ENCODE data around the gene DBH.
A peak's percentile ranks its signal among the peaks of the same experiment; 100 is the strongest.

DBH gene

GRCh38 chr9:133639613-133640012 lies 3.5 kb downstream of the DBH start:
- no peak for DNase-seq

GRCh38 chr9:133640160-133640559 lies 4.0 kb downstream of the DBH start:
- no peak for DNase-seq
- intact Hi-C loops (cut with DNase I), result no loop called here

More at GRCh38 chr9:133639613-133640012, 3.5 kb downstream of the DBH start:
- intact Hi-C loops (cut with DNase I), result no loop called here

- intact Hi-C loops (cut with DNase I), result no loop called here
- DNase-seq, result no peak
These were observed 4.6 kb downstream of the DBH start for GRCh38 chr9:133640580-133641395.

GRCh38 chr9:133641396-133641655 lies 5.2 kb downstream of the DBH start:
- intact Hi-C loops (cut with DNase I), result no loop called here
- DNase-seq, result no peak

DNA sequence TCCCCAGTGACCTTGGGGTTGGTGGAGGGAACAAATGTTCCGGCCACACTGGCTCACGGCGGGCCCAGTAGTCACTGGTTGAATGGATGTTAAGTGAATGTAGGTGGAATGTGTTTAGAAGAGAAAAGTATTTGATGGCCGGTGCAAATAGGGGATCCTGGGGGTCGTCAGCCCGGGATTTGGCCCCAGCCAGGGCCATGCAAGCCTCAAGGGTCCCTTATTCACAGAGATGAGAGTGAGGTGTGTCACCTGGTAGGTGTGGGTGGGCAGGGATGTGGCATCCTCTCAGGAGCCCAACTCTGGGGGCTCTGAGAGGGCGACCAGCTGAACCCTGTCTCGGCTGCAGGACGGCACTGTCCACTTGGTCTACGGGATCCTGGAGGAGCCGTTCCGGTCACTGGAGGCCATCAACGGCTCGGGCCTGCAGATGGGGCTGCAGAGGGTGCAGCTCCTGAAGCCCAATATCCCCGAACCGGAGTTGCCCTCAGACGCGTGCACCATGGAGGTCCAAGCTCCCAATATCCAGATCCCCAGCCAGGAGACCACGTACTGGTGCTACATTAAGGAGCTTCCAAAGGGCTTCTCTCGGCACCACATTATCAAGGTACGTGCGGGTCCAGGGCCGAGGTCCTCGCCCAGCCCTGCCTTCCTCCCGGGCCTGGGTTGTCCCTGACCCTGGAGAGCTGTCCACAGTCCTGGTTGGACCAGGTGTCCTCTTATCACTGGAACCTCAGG lies 5.9 kb downstream of the DBH start:
- no peak for DNase-seq
- intact Hi-C loops (cut with DNase I), result no loop called here

- no peak for DNase-seq
- intact Hi-C loops (cut with DNase I), result no loop called here
These were observed 6.7 kb downstream of the DBH start for GRCh38 chr9:133642708-133643361.

- intact Hi-C loops (cut with DNase I), result no loop called here
- DNase-seq, result no peak
These were observed 7.2 kb downstream of the DBH start for GRCh38 chr9:133643362-133643755.

DNA sequence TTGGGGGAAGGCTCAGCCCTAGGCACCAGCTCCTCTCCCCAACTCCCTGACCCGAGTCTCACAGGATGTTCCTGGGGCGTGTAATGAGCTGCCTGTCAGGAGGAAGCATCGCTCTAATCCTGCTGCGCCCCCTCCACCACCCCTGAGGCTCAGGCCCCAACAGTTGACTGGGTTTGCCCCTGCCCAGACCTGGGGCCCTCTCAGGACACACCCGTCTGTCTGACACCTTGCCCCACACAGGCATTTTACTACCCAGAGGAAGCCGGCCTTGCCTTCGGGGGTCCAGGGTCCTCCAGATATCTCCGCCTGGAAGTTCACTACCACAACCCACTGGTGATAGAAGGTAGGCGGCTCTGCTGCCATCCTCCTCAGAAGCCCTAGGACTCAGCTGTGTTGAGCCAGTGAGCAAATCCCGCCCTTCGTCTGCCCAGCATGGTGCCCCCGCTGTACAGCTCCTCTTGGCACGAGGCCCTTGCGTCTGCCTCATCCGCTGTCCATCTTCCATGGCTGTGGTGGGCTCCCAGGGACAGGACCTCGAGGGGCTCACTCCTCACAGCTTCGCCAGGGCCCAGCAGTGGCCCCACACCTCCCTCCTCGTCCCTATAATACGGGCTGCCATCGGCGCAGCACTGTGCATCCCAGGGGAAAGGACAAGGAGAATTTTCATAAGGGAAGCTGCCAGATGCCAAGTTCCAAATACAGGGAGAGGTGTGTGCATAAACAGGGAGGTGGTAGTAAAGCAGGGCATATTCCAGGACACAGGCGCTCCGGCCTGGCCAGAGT lies 8.0 kb downstream of the DBH start:
- DNase-seq, result no peak
- intact Hi-C loops (cut with DNase I), result no loop called here

DNA sequence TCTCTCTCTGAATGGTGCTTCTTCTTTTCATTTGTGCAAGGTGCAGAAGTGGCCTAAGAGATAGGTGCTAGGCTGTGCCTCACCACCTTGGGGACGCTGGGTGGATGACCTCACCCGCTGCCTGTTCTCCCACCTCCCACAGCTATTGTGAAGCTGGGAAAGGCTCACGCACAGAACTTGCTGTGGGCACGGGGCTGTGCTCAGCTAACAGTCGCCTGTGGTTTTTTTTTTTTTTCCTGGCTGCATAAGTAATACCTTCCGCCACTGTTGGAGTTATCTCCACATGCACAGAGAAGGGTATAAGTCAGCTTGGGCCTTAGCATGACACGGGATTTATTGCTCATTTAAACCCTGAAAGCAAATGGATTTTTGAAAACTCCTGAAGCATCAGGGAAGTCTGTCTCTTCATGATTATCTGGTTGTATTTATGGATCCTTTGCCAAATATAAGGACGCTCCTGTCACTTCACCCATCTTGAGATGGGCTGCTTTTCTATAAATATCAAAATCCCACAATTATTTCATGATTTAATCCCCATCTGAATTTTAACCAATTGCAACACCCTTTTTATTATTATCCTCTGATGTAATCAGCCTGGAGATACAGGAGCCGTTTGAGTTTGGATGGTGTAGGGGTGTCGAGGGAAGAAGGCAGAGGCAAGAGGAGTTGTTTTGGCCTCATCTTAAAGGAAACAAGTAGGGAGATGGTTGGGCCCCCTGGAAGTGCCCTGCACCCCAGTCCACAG lies 9.0 kb downstream of the DBH start:
- intact Hi-C loops (cut with DNase I), result no loop called here
- no peak for DNase-seq

GRCh38 chr9:133647148-133647547 lies 11.0 kb downstream of the DBH start:
- DNase-seq, result no peak
- intact Hi-C loops (cut with DNase I), result no loop called here

GRCh38 chr9:133647765-133648469 lies 11.8 kb downstream of the DBH start:
- intact Hi-C loops (cut with DNase I), result no loop called here
- peak in 32 of 42 donors; percentile 12 to 75 (median 43) for DNase-seq

GRCh38 chr9:133649194-133649593 lies 13.0 kb downstream of the DBH start:
- intact Hi-C loops (cut with DNase I), result no loop called here
- no peak for DNase-seq

DNA sequence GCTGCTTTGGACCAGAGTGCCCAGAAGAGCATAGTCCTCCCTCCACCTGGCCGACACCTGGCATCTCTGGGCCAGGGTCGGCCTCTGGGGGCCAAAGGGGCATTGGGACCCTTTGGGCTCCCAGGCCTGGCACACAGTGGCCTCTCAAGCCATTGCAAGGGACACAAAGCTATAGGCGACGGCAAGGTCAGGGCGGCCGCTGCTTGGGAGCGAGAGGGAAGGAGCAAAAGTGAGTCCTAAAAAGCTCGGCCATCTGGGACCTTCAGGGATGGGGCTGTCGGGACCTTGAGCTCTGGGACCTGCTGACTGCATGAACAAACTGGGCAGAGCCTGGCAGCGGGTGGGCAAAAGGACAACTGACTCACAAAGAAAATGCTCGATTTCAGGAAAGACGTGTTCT lies 13.9 kb downstream of the DBH start:
- intact Hi-C loops (cut with DNase I), result no loop called here
- DNase-seq, result no peak

DNA sequence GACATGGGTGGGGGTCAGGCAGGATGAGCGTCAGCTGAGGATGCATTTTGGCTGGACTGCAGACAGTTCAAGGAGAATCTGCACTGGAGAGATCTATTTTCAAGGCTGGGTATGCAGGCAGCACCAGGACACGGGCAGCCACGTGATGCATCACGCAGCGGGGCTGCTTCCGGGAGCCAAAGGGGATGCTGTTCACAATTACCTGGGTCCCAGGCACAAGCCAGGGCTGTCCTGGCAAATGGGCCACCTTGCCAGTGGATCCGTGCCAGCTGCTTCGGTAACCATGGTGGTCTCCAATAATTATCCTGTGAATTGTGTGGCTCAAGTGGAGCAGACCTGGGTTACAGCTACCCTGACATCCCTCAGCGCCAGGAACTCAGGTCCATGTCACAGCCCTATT lies 17.5 kb downstream of the DBH start:
- no peak for DNase-seq
- intact Hi-C loops (cut with DNase I), result no loop called here

GRCh38 chr9:133654736-133655657 lies 18.8 kb downstream of the DBH start:
- DNase-seq, result no peak
- intact Hi-C loops (cut with DNase I), result no loop called here

DNA sequence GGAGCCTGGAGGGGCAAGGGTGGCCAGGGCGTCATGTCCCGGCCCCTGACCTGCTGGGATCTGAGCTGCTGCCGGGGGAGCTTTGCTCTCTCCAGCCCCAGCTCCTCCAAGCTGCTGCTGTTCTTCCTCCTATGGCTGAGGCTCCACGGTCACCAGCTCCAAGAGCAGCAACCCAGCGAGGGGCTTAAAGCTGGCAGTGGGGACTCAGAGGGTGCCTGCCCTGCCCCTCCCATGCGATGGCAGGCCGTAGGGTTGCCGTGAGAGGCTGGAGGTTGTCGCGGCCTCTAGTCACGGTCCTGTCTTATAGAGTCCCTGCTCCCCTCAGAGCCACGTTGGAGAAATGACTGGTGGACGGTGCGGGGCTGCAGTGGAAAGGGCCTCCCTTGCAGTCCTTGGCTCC lies 19.5 kb downstream of the DBH start:
- intact Hi-C loops (cut with DNase I), result no loop called here
- no peak for DNase-seq

All from head of caudate nucleus (tissue), 42 donors.